DMS79 treated with DMSO at 0.1 percent for 48 hours (cell line): ENCODE measurements around the gene THSD4.

Experiments
- DNase-seq: peaks from one replicate; lab custom pipeline; 2025; lab: John Stamatoyannopoulos, UW

THSD4 gene

DNA sequence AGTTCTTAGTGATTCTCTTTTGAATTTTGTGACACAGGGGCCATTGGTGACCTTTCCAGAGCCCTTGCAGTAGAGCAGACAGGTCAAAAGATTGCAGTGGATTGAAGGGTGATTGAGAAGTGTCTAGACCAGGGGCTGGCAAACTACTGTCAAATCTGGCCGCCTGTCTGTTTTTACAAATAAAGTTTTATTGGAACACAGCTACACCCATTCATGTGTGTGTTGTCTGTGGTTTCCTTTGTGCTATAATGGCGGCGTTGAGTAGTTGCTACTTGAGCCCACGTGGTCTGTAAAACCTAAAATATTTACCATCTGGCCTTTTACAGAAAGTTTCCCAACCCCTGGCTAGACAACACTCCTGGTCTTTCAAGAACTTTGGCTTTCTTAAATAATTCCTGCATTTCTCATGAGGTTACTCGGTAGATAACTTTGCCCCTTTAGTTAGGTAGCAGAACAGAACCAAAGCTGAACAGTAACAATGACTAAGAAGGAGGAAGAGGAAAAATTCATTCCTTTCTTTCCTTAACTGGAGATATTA, 430.0 kb downstream of the THSD4 start:
- DNase-seq = no peak

DNA sequence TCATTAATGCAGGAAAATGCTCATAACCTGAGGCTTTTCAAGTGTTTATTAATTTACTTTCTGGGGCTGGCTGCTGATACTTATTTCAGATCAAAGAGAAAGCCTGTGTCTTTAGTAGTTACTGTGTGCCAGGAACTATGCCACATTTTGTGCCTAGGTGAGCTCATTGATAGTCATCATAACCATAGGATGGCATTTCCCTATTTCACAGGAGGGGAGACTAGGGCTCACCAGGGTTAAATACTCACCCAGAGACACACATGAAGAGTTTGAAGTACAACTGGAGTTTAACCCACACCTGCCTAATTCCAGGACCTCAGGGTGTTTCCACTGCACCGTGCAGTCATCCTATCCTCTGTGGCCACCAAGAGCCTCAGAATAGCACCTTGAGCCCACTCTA, 430.7 kb downstream of the THSD4 start:
- no peak for DNase-seq

DNA sequence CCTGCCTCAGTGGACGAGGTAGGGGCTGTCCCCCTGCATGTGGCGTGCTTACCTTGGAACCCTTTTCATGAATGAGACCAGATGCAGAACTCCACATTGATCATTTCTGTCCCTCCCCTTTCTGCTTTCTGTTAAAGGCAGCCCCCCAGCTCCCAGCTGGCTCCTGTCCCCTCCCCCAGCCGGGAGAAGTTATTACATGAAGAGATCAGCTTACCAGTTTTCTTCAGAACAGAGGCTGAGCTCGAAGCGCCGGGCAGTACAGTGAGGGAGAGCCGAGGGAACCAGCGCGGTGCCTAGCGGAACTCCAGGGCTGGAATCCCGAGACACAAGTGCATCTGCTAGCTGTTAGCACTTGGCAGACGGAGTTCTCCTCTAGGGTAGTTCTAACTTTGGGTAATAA, 431.7 kb downstream of the THSD4 start:
- DNase-seq = no peak

DNA sequence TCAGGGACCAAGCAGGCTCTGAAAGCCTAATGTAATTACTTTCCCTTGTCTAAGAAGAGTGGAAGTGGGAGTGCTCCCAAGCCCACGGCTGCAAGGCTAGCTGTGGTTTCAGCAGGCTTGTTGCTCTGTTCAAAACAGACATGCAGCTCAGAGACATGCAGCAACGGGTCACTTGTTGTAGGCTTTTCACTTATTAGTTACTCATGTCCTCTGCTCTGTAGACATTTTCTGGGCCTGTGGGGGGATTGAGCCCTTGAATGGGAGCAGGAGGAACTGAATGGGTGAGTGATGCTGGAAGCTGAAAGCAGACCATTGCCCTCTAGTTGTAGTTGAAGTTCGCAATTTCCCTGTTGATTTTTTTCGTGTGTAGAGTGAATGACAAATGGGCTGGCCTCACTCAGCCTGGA, 433.1 kb downstream of the THSD4 start:
- no peak for DNase-seq

DNA sequence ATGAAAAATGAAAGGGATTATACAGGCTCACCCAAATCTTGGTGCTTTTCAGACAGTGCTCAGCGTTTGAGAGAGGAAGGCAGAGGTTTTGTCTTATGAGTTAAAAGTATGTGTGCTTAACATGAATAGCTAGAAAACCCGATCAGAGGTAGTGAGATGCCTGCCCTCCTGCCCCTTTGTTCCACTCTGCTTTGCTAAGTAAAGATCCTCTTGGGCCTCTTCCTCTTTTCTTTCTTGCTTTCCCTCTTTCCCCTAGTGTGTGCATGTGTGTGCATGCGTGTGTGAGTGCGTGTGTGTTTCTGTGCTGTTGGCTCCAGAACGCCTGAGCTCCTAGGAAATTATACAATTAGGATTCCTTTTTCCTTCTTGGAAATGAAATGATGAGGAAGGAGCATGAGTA, 433.8 kb downstream of the THSD4 start:
- no peak for DNase-seq

DNA sequence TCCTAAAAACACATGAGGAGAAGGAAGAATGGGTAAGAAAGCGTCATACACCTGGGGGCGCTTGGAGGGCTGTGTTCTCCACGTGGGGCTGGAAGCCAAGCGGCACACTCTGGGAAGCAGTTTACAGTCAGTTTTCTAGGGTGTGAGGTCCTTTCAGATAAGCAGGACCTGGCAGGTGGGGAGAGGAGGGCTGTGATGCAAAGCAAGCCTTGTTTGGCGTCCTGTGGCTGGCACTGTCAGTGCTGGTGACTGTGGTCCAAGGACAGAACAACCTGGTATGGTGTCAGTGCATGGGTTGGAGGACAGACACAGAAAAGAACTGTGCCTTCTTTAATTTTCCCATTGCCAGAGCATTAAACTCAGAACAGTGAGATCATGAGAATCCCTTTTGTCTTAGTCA, 434.4 kb downstream of the THSD4 start:
- DNase-seq = no peak

DNA sequence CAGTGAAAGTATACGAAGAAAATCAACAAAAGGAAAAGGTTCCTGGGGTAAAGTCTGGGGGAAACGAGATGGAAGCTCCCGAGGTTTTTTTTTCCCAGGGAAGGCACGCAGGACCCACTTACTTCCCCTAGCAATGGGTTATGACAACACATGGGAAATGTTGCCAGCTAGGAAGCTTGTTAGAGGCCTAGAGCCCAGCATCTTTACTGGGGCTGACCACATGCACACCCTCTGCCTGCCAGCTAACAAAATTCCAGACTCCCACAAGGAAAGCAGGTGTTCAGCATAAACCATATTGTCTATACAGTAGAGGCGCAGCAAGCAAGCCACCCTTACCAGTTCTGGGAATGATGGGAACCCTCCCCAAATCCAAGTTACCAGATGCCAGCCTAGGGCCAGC, 436.3 kb downstream of the THSD4 start:
- no peak for DNase-seq

DNA sequence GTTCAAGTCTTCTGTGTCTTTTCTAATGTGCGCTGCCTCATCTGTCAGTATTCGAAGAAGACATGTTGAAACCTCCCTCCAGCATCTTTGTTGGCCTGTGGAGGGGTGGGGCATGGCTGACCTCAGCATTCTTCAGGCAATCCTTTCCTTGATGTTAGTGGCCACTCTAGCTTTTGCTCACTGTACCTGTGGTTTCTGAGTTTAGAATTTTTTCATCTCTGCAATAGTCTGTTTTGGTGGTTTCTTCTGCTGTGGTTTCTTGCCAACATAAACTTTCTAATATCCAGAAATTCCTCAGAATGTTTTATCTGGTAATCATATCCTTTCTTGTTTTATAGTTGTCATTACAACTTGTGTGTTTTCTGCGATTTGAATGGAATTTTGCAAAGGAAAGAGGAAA, 443.8 kb downstream of the THSD4 start:
- DNase-seq = no peak

DNA sequence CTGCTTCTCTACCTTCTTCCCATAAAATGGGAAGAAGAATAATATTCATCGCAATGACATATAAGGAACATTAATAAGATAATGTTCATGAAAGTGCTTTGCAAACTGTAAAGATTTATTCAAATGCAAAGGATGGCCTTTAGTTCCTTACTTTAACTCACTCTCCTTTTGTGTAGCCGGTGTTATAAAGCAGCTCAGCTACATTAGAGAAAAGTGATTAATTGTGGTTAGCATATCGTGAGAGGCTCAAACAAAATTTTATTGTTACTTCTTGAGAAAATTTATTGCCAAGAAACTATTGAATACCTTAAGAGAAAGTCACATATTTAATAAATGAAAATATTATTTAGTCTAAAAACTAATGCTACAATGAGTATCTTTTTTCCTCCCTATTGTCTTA, 444.3 kb downstream of the THSD4 start:
- DNase-seq = no peak

DNA sequence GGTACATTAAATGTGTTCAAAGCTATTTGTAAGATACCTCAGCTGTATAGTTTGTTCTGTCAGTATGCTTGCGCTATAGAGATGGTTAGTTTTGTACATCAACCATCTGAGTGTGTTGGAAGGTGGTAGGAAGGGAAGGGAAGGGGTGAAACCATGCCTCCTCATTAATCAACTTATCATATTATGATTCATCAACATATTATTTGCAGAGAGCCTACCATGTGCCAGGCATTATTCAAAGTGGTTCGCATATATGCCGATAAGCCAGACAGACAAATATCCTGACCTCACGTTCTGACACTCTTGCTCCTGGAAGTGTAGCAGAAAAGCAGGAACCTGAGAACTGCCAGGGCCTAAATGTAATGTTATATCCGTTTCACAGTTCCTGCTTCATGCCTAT, 447.0 kb downstream of the THSD4 start:
- no peak for DNase-seq

DNA sequence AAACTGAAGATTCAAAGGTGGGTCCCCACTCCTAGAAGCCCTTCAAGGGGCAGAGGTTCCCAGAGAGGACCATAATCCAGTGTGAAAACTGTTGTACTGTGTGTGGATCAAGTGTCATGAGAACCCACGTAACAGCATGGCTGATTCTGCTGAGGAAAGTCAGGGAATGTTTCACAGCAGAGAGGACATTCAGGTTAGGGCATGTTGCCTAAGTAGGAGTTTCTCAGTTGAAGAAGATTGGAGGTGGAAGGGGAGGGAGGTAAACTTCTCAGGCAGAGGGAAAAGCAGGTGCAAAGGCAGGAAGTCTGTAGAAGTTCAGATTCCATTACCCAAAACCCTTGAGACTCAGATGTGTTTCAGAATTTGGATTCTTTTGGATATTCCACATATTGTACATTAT, 448.9 kb downstream of the THSD4 start:
- DNase-seq = no peak

DNA sequence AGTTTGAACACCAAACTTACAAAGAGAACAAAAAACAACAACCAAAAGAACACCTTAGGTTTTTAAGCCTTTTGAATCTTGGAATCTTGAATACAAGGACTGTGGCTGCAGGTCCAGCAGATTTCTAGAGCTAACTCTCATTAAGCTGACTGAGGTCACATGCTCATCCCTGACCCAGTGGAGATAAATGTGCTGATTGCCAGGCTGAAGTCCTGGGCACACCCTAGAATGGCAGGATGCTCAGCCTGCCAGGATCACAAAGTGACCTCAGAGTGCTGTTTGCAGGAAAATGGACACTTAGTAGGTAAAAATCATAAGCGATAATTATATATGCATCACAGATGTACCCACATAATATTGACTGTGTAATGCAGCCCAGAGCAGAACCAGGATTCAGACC, 449.7 kb downstream of the THSD4 start:
- no peak for DNase-seq

DNA sequence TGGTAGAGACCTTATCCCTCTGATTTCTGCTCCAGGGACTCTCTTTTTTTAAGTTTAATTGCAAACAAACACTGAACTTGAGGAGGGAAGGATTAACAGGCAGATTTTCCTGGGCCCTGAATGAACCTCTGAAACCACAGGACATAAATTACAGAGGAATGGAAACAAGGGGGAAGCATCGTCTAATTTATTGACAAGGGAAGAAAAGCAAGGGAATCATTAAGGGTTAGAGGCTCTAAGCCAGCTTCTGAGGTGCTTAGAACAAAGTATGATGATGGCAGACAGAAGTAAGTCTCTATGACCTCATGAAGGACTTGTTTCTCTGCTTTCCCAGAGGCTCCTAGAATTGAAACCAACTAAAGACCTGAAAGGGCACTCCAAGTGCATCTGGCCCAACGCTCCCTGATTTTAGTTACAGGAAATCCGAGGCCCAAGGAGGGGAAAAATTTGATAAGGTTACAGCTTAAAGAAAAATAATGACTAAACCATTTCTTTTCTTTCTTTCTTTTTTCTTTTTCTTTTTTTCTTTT, 450.4 kb downstream of the THSD4 start:
- no peak for DNase-seq

DNA sequence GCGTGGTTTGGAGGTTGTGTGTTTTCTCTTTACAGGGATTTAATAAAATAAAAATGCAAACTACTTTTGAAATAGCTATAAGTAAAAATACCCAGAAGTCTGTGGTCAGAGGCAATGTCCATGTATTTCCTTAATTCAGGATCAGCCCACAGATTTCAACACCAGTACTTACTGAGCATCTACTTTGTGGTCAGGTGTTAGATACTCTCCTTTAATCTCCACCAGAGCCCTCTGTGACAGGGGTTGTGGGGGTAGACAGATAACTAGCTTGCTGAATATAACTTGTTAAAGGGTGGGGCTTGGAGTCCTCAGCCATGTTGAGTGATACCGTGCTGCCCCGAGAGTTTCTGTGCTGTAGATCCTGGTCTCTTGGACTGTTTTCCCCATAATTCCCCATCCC, 451.0 kb downstream of the THSD4 start:
- DNase-seq = no peak

DNA sequence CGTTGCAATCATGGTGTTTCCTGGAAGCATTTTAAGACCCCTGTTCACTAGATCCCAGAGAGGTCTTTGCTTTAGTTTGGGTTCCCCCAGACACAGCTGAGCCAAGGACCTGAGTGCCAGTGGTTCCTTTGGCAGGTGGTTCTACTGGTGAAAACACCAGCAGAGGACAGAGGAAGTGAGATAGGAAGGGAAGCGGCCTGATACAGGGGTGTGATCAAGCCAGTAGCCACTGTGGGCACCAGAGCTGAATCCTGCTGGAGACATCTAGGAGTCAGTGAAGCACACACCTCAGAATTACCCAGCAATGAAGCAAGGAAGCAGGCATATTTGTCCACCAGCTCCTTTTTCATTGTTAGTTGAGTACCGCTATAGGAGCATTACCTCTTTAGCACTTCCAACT, 451.9 kb downstream of the THSD4 start:
- no peak for DNase-seq

DNA sequence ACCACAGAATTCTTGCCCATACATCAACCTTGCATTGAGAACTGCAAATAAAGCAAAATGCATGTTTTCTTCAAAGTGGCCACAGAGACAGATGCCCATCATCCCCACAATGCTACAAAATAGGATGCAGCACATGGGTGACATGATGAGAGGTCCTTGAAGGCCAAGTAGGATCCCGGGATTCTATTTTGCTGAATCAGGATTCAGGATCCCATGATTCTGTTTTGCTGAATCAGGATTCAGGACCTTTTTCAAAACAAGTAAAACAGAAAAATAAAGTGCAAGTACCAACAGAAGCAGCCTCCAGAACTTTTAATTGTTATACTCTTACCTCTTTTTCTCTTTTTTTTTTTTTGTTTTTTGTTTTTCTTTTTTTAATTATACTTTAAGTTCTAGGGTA, 453.0 kb downstream of the THSD4 start:
- DNase-seq = no peak

DNA sequence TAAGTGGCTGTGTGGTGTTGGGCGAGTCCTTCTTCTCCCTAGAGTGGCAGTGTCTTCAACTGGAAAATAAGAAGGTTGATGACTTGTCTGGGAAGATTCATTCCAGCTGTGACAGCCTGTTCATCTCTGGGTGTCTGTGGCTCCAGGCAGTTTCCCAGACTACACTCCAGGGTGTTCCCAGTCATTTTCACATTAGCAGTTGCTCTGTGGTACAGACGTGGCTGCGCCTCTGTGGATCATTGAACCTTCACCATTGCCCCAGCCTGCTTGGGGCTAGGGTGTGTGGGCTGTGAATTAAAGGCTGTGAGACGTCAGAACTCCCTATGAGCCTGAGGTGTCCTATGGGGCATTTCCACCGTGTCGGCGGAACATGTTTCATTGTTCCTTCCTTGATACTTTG, 455.5 kb downstream of the THSD4 start:
- DNase-seq = no peak

DNA sequence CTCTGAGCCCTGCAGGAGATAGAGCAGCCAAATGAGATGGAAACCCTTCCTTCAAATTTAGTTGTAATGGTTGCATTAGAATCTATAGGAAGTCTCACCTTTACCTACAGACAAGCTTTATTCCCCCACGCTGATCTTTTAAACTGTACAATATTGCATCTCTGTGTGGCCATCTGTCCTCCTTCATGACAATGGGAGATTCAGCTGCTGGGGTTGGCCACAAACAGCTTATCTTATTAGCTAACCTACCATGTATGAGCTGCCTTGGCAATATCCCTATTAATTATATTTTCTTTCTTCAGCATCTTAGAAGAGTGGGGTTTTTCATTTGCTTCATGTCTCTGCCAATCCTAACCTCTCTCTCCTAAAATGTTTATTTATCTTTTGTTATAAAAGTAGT, 456.4 kb downstream of the THSD4 start:
- DNase-seq = no peak

DNA sequence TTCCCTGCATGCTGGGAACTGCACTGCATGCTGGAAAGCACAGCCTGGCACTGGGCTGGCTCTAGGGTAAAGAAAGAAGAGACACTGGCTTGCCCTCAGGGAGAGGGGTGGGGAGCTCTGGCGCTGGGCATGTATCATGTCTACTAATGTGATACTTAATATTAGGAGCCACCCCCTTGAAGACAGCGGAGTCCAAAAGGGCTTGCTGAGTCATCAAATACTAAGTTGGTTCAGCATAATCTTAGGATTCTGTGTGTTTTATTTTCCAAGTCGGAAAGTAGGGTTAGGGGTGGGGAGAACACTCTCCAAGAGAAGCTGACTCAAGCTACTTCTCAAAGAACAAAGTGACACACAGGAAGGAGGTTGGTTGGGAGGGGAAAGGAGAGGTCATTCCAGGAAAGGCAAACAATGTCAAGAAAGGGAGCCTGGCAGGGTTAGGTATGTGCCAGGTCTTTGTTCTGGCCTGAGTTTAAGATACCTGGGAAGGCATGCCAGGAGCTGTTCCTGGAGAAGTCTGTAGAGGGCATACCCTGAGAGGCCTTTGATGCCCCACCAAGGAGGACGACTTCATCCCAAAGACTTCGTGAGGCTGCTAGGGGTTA, 457.3 kb downstream of the THSD4 start:
- DNase-seq = no peak

DNA sequence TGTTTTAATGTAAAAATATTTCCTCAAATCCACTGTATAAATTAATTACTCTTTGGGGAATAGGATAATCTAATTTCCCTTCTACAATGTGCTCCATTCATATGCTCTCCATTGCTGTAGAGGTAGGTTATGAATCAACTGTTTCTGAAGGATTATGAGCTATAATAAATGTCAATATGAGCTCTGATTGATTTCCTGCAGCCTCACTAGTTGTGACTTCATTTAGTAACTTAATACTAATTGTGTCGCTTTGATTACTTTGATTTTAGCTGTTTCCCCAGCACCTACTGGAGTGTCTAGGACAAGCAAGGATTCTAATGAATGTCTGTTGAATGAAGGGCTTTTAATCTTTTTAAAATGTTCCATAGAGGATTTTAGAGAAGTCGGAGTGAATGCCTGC, 458.3 kb downstream of the THSD4 start:
- DNase-seq = no peak

DNA sequence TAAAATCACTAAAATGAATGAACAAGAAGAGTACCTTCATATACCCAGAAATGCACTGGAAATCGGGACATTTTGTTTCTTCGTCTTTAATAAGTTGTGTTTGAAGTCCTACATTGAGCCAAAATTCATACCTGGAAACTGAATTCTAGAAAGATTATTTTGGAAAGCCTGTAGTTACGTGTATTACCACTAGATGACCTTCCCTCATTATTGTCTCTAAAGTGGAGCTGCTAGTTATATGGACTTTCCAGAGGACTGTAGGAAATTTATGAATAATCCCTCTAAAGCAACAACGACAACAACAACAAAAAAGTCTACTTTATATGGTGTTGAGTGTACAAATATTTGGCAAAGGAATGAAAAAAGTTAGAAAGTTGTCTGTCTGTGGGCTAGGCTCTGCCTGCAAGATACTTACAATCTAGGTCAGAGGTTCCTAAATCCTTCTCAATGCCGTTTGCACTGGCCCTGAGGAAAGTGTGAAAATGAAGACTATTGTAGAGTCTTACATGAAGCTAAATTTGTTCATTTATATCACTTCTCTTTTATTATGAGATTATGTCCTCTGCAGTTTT, 460.3 kb downstream of the THSD4 start:
- DNase-seq = no peak

DNA sequence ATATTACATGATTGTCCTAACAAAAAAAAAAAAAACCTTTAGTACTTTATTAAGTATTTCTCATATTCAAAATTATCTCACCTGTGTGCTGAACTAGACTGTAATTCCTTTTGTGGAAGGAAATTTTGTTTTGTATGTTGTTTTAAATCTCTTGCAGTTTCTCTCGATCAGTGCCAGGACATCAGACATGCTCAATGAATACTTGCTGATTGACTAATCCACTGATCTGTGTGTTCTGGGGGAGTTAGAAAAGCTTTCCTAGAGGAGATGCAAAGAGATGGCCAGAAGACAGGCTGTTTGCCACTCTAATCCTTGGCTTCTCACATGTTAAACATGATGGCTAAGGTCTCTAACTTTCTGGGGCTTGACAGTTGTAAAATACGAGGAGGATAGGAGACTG, 461.8 kb downstream of the THSD4 start:
- no peak for DNase-seq

DNA sequence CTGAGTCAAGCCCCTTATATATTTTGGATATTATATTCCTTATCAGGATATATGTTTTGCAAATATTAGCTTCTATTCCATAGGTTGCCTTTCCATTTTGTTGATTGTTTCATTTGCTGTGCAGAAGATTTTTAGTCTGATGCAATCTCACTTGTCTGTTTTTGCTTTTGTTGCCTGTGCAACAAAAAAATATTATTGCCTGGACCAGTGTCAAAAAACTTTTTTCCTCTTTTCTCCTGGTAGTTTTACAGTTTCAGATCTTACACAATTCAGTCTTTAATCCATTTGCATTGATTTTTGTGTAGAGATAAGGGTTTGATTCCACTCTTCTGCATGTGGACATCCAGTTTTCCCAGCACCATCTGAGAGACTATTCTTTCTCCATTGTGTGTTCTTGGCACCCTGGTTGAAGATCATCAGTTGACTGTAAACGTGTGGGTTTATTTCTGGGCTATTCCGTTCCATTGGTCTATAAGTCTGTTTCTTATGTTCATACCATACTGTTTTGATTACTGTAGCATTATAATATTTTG, 466.2 kb downstream of the THSD4 start:
- no peak for DNase-seq

DNA sequence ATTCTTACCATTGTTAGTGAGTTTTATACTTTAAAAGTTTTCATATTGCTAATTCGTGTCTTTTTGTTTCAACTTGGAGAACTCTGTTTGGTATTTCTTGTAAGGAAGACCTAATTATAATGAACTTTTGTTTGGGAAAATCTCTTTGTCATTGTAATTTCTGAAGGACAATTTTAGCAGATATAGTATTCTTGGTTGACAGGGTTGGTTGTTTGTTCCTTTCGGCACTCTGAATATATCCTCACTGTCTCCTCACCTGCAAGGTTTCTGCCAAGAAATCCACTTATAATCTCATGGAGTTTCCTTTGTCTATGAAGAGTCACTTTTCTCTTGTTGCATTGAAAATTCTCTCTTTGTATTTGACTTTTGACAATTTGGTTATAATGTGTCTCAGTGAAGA, 469.9 kb downstream of the THSD4 start:
- no peak for DNase-seq
